ENCODE results near the gene DPP3.

DPP3 gene

DNA sequence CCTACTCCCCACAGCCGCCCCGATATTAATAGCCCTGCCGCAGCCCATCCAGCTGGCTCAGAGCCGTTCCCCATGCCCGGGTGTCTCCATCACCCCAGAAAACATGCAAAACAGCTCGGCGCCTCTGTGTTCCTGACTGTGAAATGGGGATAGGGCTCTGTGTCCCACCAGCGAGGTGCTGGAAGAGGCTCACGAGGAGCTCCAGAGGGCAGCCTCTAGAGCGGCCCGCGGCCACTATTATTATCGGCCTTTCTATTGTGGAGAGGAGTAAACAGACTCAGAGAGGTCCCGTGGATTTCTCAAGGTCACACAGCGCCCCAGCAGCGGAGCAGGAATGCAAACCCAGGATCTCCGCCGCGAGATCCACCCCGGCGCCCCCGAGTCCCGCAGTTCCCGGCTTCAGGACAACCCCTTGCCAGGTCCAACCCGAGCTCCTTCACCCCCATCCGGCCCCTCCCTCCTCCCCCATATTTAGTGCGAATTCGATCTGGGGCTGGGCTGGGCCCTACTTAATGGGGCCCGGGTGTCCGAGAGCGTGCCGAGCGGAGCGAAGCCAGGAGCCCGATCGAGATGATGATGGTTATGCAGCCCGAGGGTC lies 66.2 kb downstream of the DPP3 start, which contains the start of gene ACTN3:
Gene ACTN3 (plus strand): TSS at position 536 of the 598 bp plus-strand sequence. CDS start 35 bp downstream, at position 571.
- H2AK5ac ChIP-seq (ENCODE audit: low read length), result no peak within 1 kb of the TSS
- no peak within 1 kb of the TSS for H2BK12ac ChIP-seq (ENCODE audit: low read length)
- peaks cover 5% of the 10 kb centered on the region for H3K79me2 ChIP-seq (ENCODE audit: control insufficient read depth, insufficient read depth, low read length, poor library complexity)
- H3K4me1 ChIP-seq (ENCODE audit: control insufficient read depth in 1 of 2, insufficient read depth in 2 of 2, low read length in 2 of 2), result peaks cover 3 to 5% of the 10 kb centered on the region in 2 experiments
- no peaks in the 10 kb centered on the region for H3K27me3 ChIP-seq (ENCODE audit: insufficient read depth, low read length)
- H3K9me3 ChIP-seq (ENCODE audit: insufficient read depth, low read depth, low read length), result peaks cover 2% of the 10 kb centered on the region
- H3K18ac ChIP-seq (ENCODE audit: low read length), result peak within 1 kb of the TSS; percentile 85
- H3K79me1 ChIP-seq (ENCODE audit: low read length), result peaks cover 7% of the 10 kb centered on the region
- peaks cover 4 to 7% of the 10 kb centered on the region in 2 experiments for H3K36me3 ChIP-seq (ENCODE audit: control insufficient read depth in 1 of 2, insufficient read depth in 2 of 2, low read length in 2 of 2)
- no peak within 1 kb of the TSS for H3K23ac ChIP-seq (ENCODE audit: low read length)
- H3K4me2 ChIP-seq (ENCODE audit: low read length), result peak within 1 kb of the TSS; percentile 79
- no CpG with 5 or more reads among the region's 37 CpGs for WGBS (ENCODE audit: extremely low coverage, insufficient coverage, insufficient read length)
- peak within 1 kb of the TSS; percentile 70 for H3K9ac ChIP-seq (ENCODE audit: low read length)
- peak; percentile 4 to 33 for DNase-seq
- peak within 1 kb of the TSS; percentile 71 for H4K12ac ChIP-seq (ENCODE audit: low read depth, low read length)
- H3K4me3 ChIP-seq (ENCODE audit: low read depth, low read length), result peak within 1 kb of the TSS; percentile 92
- peak within 1 kb of the TSS; percentile 82 for H2BK120ac ChIP-seq (ENCODE audit: insufficient read depth, low read length, poor library complexity)
- H3K27ac ChIP-seq (ENCODE audit: low read depth, low read length), result no peak within 1 kb of the TSS
- H2AFZ ChIP-seq (ENCODE audit: insufficient read depth, low read length, poor library complexity), result peak within 1 kb of the TSS; percentile 92
- H3K14ac ChIP-seq (ENCODE audit: low read length), result peak within 1 kb of the TSS; percentile 88
- peak within 1 kb of the TSS; percentile 42 for H2BK5ac ChIP-seq (ENCODE audit: low read depth, low read length, poor library complexity)
- H4K91ac ChIP-seq (ENCODE audit: low read depth, low read length), result peak within 1 kb of the TSS; percentile 80
- peak within 1 kb of the TSS; percentile 95 for H4K8ac ChIP-seq (ENCODE audit: low read depth, low read length)
- H3K4ac ChIP-seq (ENCODE audit: low read depth, low read length), result peak within 1 kb of the TSS; percentile 29

DNA sequence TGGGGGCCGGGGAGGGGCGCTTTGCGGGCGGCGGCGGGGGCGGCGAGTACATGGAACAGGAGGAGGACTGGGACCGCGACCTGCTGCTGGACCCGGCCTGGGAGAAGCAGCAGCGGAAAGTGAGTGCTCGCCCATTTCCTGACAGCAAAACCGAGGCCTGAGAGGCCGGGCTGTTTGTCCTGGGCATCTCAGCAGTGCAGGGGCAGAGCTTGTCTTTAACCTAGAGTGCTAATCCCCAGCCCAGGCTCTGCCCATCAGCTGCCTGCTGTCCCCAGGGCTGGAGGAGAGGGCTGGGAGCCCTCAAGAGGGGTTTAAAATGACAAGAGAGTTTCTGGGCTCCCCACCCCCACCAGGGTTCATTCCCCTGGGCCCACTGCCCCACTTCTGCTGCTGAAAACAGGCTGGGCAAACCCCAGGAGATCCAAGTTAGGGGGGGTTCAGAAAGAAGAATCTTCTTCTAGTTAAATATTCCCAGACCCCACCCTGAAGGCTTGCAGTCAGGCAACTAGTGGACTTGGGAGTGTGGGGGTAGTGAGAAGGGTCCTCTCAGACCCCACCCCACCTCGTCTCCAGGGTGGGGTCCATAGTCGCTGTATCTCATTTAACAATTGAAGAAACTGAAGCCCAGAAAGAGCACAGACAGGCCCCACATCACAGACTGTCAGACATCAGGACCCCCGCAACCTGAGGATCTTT lies 66.9 kb downstream of the DPP3 start:
- Histone ChIP-seq H2BK120ac (ENCODE audit: insufficient read depth, low read length, poor library complexity) (no peak overlapping the region), H3K79me2 (ENCODE audit: control insufficient read depth, insufficient read depth, low read length, poor library complexity) (peaks cover 5% of the 10 kb centered on the region), H3K79me1 (ENCODE audit: low read length) (peaks cover 7% of the 10 kb centered on the region), H3K9me3 (ENCODE audit: insufficient read depth, low read depth, low read length) (peaks cover 2% of the 10 kb centered on the region), H3K18ac (ENCODE audit: low read length) (no peak overlapping the region), H4K12ac (ENCODE audit: low read depth, low read length) (no peak overlapping the region), H3K4ac (ENCODE audit: low read depth, low read length) (no peak overlapping the region), H3K36me3 (ENCODE audit: control insufficient read depth in 1 of 2, insufficient read depth in 2 of 2, low read length in 2 of 2) (peaks cover 0 to 6% of the 10 kb centered on the region in 2 experiments), H2AK5ac (ENCODE audit: low read length) (no peak overlapping the region), H3K27me3 (ENCODE audit: insufficient read depth, low read length) (no peaks in the 10 kb centered on the region), H4K91ac (ENCODE audit: low read depth, low read length) (no peak overlapping the region), H2BK12ac (ENCODE audit: low read length) (no peak overlapping the region), H3K14ac (ENCODE audit: low read length) (no peak overlapping the region), H2BK5ac (ENCODE audit: low read depth, low read length, poor library complexity) (no peak overlapping the region), H3K23ac (ENCODE audit: low read length) (no peak overlapping the region), H2AFZ (ENCODE audit: insufficient read depth, low read length, poor library complexity) (no peak overlapping the region), H3K4me1 (ENCODE audit: control insufficient read depth in 1 of 2, insufficient read depth in 2 of 2, low read length in 2 of 2) (peaks cover 3 to 5% of the 10 kb centered on the region in 2 experiments), H3K4me3 (ENCODE audit: low read depth, low read length) (no peak overlapping the region), H3K27ac (ENCODE audit: low read depth, low read length) (no peak overlapping the region), H3K4me2 (ENCODE audit: low read length) (peak overlapping the region; percentile 79), H4K8ac (ENCODE audit: low read depth, low read length) (peak overlapping the region; percentile 22), H3K9ac (ENCODE audit: low read length) (no peak overlapping the region)
- DNase-seq, result peak in 1 of 2 donors; percentile 33
- WGBS (ENCODE audit: extremely low coverage, insufficient coverage, insufficient read length), result no CpG with 5 or more reads among the region's 18 CpGs

DNA sequence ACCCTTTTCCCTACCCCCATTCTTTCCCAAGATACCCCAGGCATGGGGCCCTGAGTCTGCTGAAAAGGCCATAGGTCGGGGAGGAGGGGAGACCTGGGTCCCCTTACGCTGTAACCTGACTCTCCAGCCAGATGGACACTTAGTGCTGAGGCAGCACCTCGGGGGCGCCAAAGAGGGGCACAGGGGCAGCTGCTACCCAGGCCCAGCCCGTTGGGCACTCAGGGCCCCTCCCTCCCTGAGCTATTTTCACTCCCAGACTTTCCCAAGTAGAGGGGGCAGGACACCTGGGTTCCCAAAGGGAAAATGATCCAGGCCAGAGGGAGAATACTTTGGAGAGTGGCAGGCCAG lies 67.4 kb downstream of the DPP3 start:
- peaks cover 7% of the 10 kb centered on the region for H3K79me1 ChIP-seq (ENCODE audit: low read length)
- no peak overlapping the region for H3K4me2 ChIP-seq (ENCODE audit: low read length)
- no peak overlapping the region for H3K14ac ChIP-seq (ENCODE audit: low read length)
- H3K18ac ChIP-seq (ENCODE audit: low read length), result no peak overlapping the region
- no peak overlapping the region for H2BK120ac ChIP-seq (ENCODE audit: insufficient read depth, low read length, poor library complexity)
- no peak overlapping the region for H2BK12ac ChIP-seq (ENCODE audit: low read length)
- no peak overlapping the region for H3K9ac ChIP-seq (ENCODE audit: low read length)
- peaks cover 2% of the 10 kb centered on the region for H3K9me3 ChIP-seq (ENCODE audit: insufficient read depth, low read depth, low read length)
- H3K36me3 ChIP-seq (ENCODE audit: control insufficient read depth in 1 of 2, insufficient read depth in 2 of 2, low read length in 2 of 2), result peaks cover 0 to 2% of the 10 kb centered on the region in 2 experiments
- no peak overlapping the region for H3K27ac ChIP-seq (ENCODE audit: low read depth, low read length)
- WGBS (ENCODE audit: extremely low coverage, insufficient coverage, insufficient read length), result no CpG with 5 or more reads among the region's 5 CpGs
- H2AFZ ChIP-seq (ENCODE audit: insufficient read depth, low read length, poor library complexity), result no peak overlapping the region
- no peak overlapping the region for H3K4me3 ChIP-seq (ENCODE audit: low read depth, low read length)
- no peaks in the 10 kb centered on the region for H3K27me3 ChIP-seq (ENCODE audit: insufficient read depth, low read length)
- no peak overlapping the region for H3K23ac ChIP-seq (ENCODE audit: low read length)
- H4K91ac ChIP-seq (ENCODE audit: low read depth, low read length), result no peak overlapping the region
- H4K8ac ChIP-seq (ENCODE audit: low read depth, low read length), result no peak overlapping the region
- peaks cover 5% of the 10 kb centered on the region for H3K79me2 ChIP-seq (ENCODE audit: control insufficient read depth, insufficient read depth, low read length, poor library complexity)
- no peak overlapping the region for H3K4ac ChIP-seq (ENCODE audit: low read depth, low read length)
- no peak overlapping the region for H2BK5ac ChIP-seq (ENCODE audit: low read depth, low read length, poor library complexity)
- H2AK5ac ChIP-seq (ENCODE audit: low read length), result no peak overlapping the region
- H3K4me1 ChIP-seq (ENCODE audit: control insufficient read depth in 1 of 2, insufficient read depth in 2 of 2, low read length in 2 of 2), result peaks cover 3 to 5% of the 10 kb centered on the region in 2 experiments
- no peak for DNase-seq
- no peak overlapping the region for H4K12ac ChIP-seq (ENCODE audit: low read depth, low read length)

DNA sequence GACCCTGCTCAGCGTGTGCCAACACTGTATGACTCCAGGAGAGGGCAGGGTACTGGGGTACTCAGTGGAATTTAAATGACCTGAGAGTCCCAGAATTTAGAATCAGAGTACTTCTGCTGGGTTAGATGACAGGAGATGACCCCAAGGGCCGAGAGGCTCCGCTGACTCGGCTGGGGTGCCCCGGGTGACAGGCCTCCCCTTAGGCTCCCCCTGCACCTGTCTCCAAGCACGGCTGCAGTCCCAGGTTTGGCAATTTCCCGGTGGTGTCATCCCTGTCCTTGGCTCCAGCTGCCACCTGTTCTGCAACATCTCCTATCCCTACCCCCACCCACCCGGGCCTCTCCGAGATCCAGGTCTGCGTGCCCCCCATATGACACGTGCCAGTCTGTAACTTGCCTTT lies 67.8 kb downstream of the DPP3 start:
- Histone ChIP-seq H3K4me3 (ENCODE audit: low read depth, low read length) (no peak overlapping the region), H3K79me2 (ENCODE audit: control insufficient read depth, insufficient read depth, low read length, poor library complexity) (peaks cover 5% of the 10 kb centered on the region), H3K79me1 (ENCODE audit: low read length) (peaks cover 7% of the 10 kb centered on the region), H4K12ac (ENCODE audit: low read depth, low read length) (no peak overlapping the region), H3K23ac (ENCODE audit: low read length) (no peak overlapping the region), H3K36me3 (ENCODE audit: control insufficient read depth in 1 of 2, insufficient read depth in 2 of 2, low read length in 2 of 2) (no peaks in the 10 kb centered on the region), H2AFZ (ENCODE audit: insufficient read depth, low read length, poor library complexity) (no peak overlapping the region), H3K18ac (ENCODE audit: low read length) (no peak overlapping the region), H4K8ac (ENCODE audit: low read depth, low read length) (no peak overlapping the region), H3K4me1 (ENCODE audit: control insufficient read depth in 1 of 2, insufficient read depth in 2 of 2, low read length in 2 of 2) (peaks cover 3 to 5% of the 10 kb centered on the region in 2 experiments), H2BK120ac (ENCODE audit: insufficient read depth, low read length, poor library complexity) (no peak overlapping the region), H3K4me2 (ENCODE audit: low read length) (no peak overlapping the region), H3K27me3 (ENCODE audit: insufficient read depth, low read length) (no peaks in the 10 kb centered on the region), H3K14ac (ENCODE audit: low read length) (no peak overlapping the region), H3K27ac (ENCODE audit: low read depth, low read length) (no peak overlapping the region), H3K4ac (ENCODE audit: low read depth, low read length) (no peak overlapping the region), H2BK12ac (ENCODE audit: low read length) (no peak overlapping the region), H2AK5ac (ENCODE audit: low read length) (no peak overlapping the region), H3K9me3 (ENCODE audit: insufficient read depth, low read depth, low read length) (peaks cover 2% of the 10 kb centered on the region), H4K91ac (ENCODE audit: low read depth, low read length) (no peak overlapping the region), H2BK5ac (ENCODE audit: low read depth, low read length, poor library complexity) (no peak overlapping the region), H3K9ac (ENCODE audit: low read length) (no peak overlapping the region)
- DNase-seq, result no peak
- no CpG with 5 or more reads among the region's 11 CpGs for WGBS (ENCODE audit: extremely low coverage, insufficient coverage, insufficient read length)
